Superior temporal gyrus (tissue), 1 donor: Measurements from ENCODE around the gene TNS3.
"Not testable (repeated sequence)": the region's sequence is repeated elsewhere in the genome, so short reads cannot be mapped to it uniquely, and the experiment has no call there.

Source experiments
- DNase-seq: peaks from one replicate; pipeline ENCODE4 v3.0.0-alpha.2; 2016; ENCODE audit errors: extremely low spot score

Gene TNS3

GRCh38 chr7:47472444-47473157 lies 109.3 kb downstream of the TNS3 start:
- DNase-seq = no peak

GRCh38 chr7:47471831-47472230 lies 110.1 kb downstream of the TNS3 start:
- DNase-seq = no peak

GRCh38 chr7:47471358-47471703 lies 110.6 kb downstream of the TNS3 start:
- no peak for DNase-seq

- DNase-seq = no peak
Measured at GRCh38 chr7:47470567-47471357, 111.1 kb downstream of the TNS3 start.

- DNase-seq = not testable (repeated sequence)
Measured at GRCh38 chr7:47469846-47470245, 112.1 kb downstream of the TNS3 start.

GRCh38 chr7:47466832-47467231 lies 115.1 kb downstream of the TNS3 start:
- no peak for DNase-seq

- no peak for DNase-seq
Measured at GRCh38 chr7:47465191-47465590, 116.7 kb downstream of the TNS3 start.

- DNase-seq = no peak
Measured at GRCh38 chr7:47464266-47464665, 117.6 kb downstream of the TNS3 start.

- no peak for DNase-seq
Measured at GRCh38 chr7:47461746-47462145, 120.2 kb downstream of the TNS3 start.

GRCh38 chr7:47461161-47461560 lies 120.8 kb downstream of the TNS3 start:
- DNase-seq = no peak

GRCh38 chr7:47460251-47460989 lies 121.5 kb downstream of the TNS3 start:
- DNase-seq = no peak

- DNase-seq = no peak
Measured at GRCh38 chr7:47458486-47458885, 123.4 kb downstream of the TNS3 start.

- no peak for DNase-seq
Measured at GRCh38 chr7:47458057-47458456, 123.9 kb downstream of the TNS3 start.

- DNase-seq = no peak
Measured at GRCh38 chr7:47456210-47456955, 125.5 kb downstream of the TNS3 start.

- DNase-seq = no peak
Measured at GRCh38 chr7:47455872-47456185, 126.1 kb downstream of the TNS3 start.

GRCh38 chr7:47454974-47455871 lies 126.7 kb downstream of the TNS3 start:
- DNase-seq = no peak

GRCh38 chr7:47454069-47454973 lies 127.6 kb downstream of the TNS3 start:
- no peak for DNase-seq

- no peak for DNase-seq
Measured at GRCh38 chr7:47453093-47454061, 128.5 kb downstream of the TNS3 start.

- no peak for DNase-seq
Measured at GRCh38 chr7:47452715-47453092, 129.2 kb downstream of the TNS3 start.
